IMR-90 (cell line): ENCODE measurements around the gene SOX8. TPM values are rescaled to one million over a fixed set of nuclear protein-coding genes. Genes with fewer than 3 reads are reported as not detected.

ENCODE experiments used
- ATAC-seq: fragments of 200-7000 bp; cut with Tn5 transposase; 2 replicates; pipeline ENCODE4 v1.9.1; 2020; ENCODE audit warnings: low read depth, mild to moderate bottlenecking, moderate library complexity
- BruUV-seq: library from RNA; stranded (reverse); fragments of 400-500 nt; replicated peaks from 2 replicates; lab custom pipeline; 2021; lab: Mats Ljungman, UMichigan
- CTCF ChIA-PET: fragments of 300-600 bp; formaldehyde crosslinking; extraction: SDS; loops from one replicate; lab custom pipeline; 2021; ENCODE audit warnings: antibody characterized with exemption; lab: Yijun Ruan, JAX
- POLR2A ChIA-PET: fragments of 300-600 bp; sonication (Branson Sonifier 250); formaldehyde crosslinking; loops from one replicate; lab custom pipeline; 2022; ENCODE audit warnings: antibody characterized with exemption; ENCODE audit not compliant: unreplicated experiment; lab: Charles Lee
- DNase-seq: peaks from one replicate; pipeline ENCODE4 v3.0.0; 2013
- H2AFZ ChIP-seq: replicated peaks from 2 replicates; pipeline ENCODE3; 2013; ENCODE audit warnings: low read length, mild to moderate bottlenecking; ENCODE audit not compliant: poor library complexity
- H2AK5ac ChIP-seq: 2 replicates; pipeline ENCODE4 v1.6.1; 2013; ENCODE audit warnings: low read depth, low read length, inconsistent platforms
- H2AK9ac ChIP-seq: replicated peaks from 2 replicates; pipeline ENCODE3; 2013; ENCODE audit warnings: mild to moderate bottlenecking, low read depth, low read length, moderate library complexity; ENCODE audit not compliant: poor library complexity
- H2BK120ac ChIP-seq: 2 replicates; pipeline ENCODE4 v1.6.1; 2013; ENCODE audit warnings: low read depth, low read length, inconsistent platforms
- H2BK15ac ChIP-seq: 3 replicates; pipeline ENCODE4 v1.6.1; 2013; ENCODE audit warnings: low read depth, low read length, inconsistent platforms
- H2BK20ac ChIP-seq: 2 replicates; pipeline ENCODE4 v1.6.1; 2013; ENCODE audit warnings: low read depth, mild to moderate bottlenecking, inconsistent platforms, low read length, moderate library complexity
- H2BK5ac ChIP-seq: 2 replicates; pipeline ENCODE4 v1.6.1; 2013; ENCODE audit warnings: mild to moderate bottlenecking, low read depth, low read length, inconsistent platforms; ENCODE audit not compliant: poor library complexity, severe bottlenecking
- H3K14ac ChIP-seq: replicated peaks from 2 replicates; pipeline ENCODE4 v1.6.1; 2013; ENCODE audit warnings: low read depth, low read length, inconsistent platforms
- H3K18ac ChIP-seq: 2 replicates; pipeline ENCODE4 v1.6.1; 2013; ENCODE audit warnings: low read depth, low read length, control low read depth
- H3K23ac ChIP-seq: 2 replicates; pipeline ENCODE4 v1.6.1; 2013; ENCODE audit warnings: low read depth, low read length, inconsistent platforms
- H3K27ac ChIP-seq: 2 replicates; pipeline ENCODE4 v1.5.1; 2013; ENCODE audit warnings: mild to moderate bottlenecking, control low read depth, low read length; ENCODE audit not compliant: insufficient read depth
- H3K27me3 ChIP-seq: 2 replicates; pipeline ENCODE4 v1.6.1; 2013; ENCODE audit warnings: low read length; ENCODE audit not compliant: control insufficient read depth, insufficient read depth
- H3K36me3 ChIP-seq: 2 replicates; pipeline ENCODE4 v1.6.1; 2013; ENCODE audit warnings: low read length, mixed read lengths; ENCODE audit not compliant: control insufficient read depth, insufficient read depth
- H3K4ac ChIP-seq: 2 replicates; pipeline ENCODE4 v1.6.1; 2013; ENCODE audit warnings: low read depth, low read length, inconsistent platforms
- H3K4me1 ChIP-seq: 2 replicates; pipeline ENCODE4 v1.6.1; 2013; ENCODE audit warnings: low read length, mixed read lengths; ENCODE audit not compliant: control insufficient read depth, insufficient read depth
- H3K4me2 ChIP-seq: 2 replicates; pipeline ENCODE4 v1.6.1; 2013; ENCODE audit warnings: low read depth, mild to moderate bottlenecking, control low read depth, low read length, moderate library complexity
- H3K4me3 ChIP-seq: 2 replicates; pipeline ENCODE4 v1.5.1; 2013; ENCODE audit warnings: low read depth, mild to moderate bottlenecking, control low read depth, low read length, moderate library complexity; ENCODE audit not compliant: insufficient read depth
- H3K56ac ChIP-seq: 2 replicates; pipeline ENCODE4 v1.6.1; 2013; ENCODE audit warnings: low read length, inconsistent platforms; ENCODE audit not compliant: insufficient read depth; ENCODE audit errors: extremely low read depth
- H3K79me1 ChIP-seq, 2 experiments: 2 replicates each; pipeline ENCODE4 v1.6.1; 2013; ENCODE audit warnings: low read length in 2 of 2, inconsistent platforms in 1 of 2, low read depth in 1 of 2
- H3K9ac ChIP-seq: 2 replicates; pipeline ENCODE4 v1.6.1; 2013; ENCODE audit warnings: low read depth, low read length, control low read depth
- H3K9me1 ChIP-seq: 2 replicates; pipeline ENCODE4 v1.6.1; 2013; ENCODE audit warnings: low read length, inconsistent platforms; ENCODE audit not compliant: insufficient read depth
- H3K9me3 ChIP-seq: 2 replicates; pipeline ENCODE4 v1.6.1; 2013; ENCODE audit warnings: low read length; ENCODE audit not compliant: control insufficient read depth, insufficient read depth
- H4K20me1 ChIP-seq: 2 replicates; pipeline ENCODE4 v1.6.1; 2013; ENCODE audit warnings: low read length, inconsistent platforms; ENCODE audit not compliant: insufficient read depth
- H4K5ac ChIP-seq: 2 replicates; pipeline ENCODE4 v1.6.1; 2013; ENCODE audit warnings: mild to moderate bottlenecking, low read depth, low read length, control low read depth
- H4K8ac ChIP-seq, 2 experiments: 2 replicates each; pipeline ENCODE4 v1.6.1; 2013; ENCODE audit warnings: low read depth in 2 of 2, low read length in 2 of 2, control low read depth in 1 of 2, inconsistent platforms in 1 of 2
- H4K91ac ChIP-seq: 2 replicates; pipeline ENCODE4 v1.6.1; 2013; ENCODE audit warnings: low read depth, low read length, inconsistent platforms; ENCODE audit not compliant: insufficient read depth
- BHLHE40 ChIP-seq: fragments of 150-350 bp; IDR thresholded peaks from 2 replicates; pipeline ENCODE4 v1.6.1; 2016; ENCODE audit warnings: mild to moderate bottlenecking, low read depth, low read length
- CEBPB ChIP-seq: IDR thresholded peaks from 2 replicates; pipeline ENCODE4 v1.6.1; 2012; ENCODE audit warnings: low read depth, low read length, improper control_type of control experiment
- CHD1 ChIP-seq: IDR thresholded peaks from 2 replicates; pipeline ENCODE4 v1.6.1; 2012; ENCODE audit warnings: low read depth, low read length, improper control_type of control experiment
- NFE2L2 ChIP-seq: fragments of 150-350 bp; IDR thresholded peaks from 2 replicates; pipeline ENCODE4 v1.6.1; 2016; ENCODE audit warnings: low read depth, mild to moderate bottlenecking, low read length
- WGBS, 2 experiments: methylation state at CpG; one replicate each; pipeline versions ENCODE4 v1.1.5 to v1.1.7; 2013; ENCODE audit warnings: missing lambda C conversion rate in 2 of 2; ENCODE audit not compliant: insufficient read length in 1 of 2; ENCODE audit errors: extremely low coverage in 2 of 2; 5-methylcytosine and 5-hydroxymethylcytosine counted together
- dilution Hi-C: fragments of 300-500 bp; cut with HindIII; formaldehyde crosslinking; loops from one replicate; pipeline ENCODE4 v1.14.3; 2018; ENCODE audit warnings: low sequenced_read_pairs; ENCODE audit not compliant: unreplicated experiment
- in situ Hi-C: fragments of 300-500 bp; cut with MboI; formaldehyde crosslinking; loops from 3 replicates; pipeline ENCODE4 v1.14.3; 2019; ENCODE audit warnings: low sequenced_read_pairs, inconsistent platforms, mixed read lengths
- intact Hi-C: fragments of 100-400 bp; cut with micrococcal nuclease; formaldehyde crosslinking; loops from 2 replicates; pipeline ENCODE4 v1.10.0; 2022
- polyA plus RNA-seq, 3 experiments: library from polyadenylated mRNA; depleted of rRNA; stranded (reverse); fragments of >200 nt; gene quantifications; 2 replicates each; pipeline ENCODE4 v1.2.3, GENCODE V29; 2012; ENCODE audit warnings: low replicate concordance in 1 of 3
- total RNA-seq: library from RNA; depleted of rRNA; stranded (reverse); fragments of >200 nt; gene quantifications from 2 replicates; pipeline ENCODE4 v1.2.3, GENCODE V29; 2012
- TF ChIP-seq, protein P1 (sequence below): fragments of 150-350 bp; IDR thresholded peaks from 2 replicates; pipeline ENCODE4 v1.6.1; 2017; ENCODE audit warnings: mild to moderate bottlenecking, antibody characterized with exemption, low read length, low read depth

SOX8 gene
- total and polyA plus RNA-seq, 2 of the 4 experiments (the other 2 are of a cell fraction), result under 0.01 to 0.26 TPM

DNA sequence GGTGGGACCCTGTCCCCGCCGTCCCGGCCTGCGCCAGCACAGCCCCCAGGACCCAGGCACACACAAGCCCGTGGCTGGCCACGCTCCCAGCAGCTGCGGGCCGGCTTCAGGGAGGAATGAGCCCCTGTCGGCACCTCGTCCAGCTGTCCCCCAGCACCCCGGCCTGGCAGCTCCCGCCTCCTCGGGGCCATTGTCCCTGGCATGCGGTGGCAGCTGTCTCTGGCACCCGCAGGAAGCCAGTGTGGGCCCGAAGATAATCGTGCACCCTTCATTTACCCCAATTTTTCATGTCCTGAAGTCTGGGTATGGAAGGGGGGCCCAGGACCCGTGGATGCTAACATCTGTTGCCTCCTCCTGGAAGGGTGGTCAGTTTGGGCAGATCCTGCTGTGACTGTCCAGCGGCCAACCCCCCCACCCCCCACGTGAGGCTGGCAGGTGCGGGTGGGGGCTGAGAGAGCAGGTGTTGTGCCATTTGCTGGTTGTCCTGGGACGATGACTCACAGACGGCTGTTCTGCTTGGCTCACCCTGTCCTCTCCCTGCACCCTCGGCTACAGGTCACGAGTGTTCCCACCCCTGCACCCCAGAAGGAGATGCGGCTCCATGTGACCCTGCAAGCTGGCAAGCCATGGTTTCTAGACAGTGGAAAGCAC, 6.8 kb upstream of the SOX8 start:
- Histone ChIP-seq H2AK9ac (no peak overlapping the region), H2BK5ac (no peak overlapping the region), H3K79me1 (peaks cover 2 to 5% of the 10 kb centered on the region in 2 experiments), H3K14ac (no peak overlapping the region), H2BK20ac (no peak overlapping the region), H3K4me3 (no peak overlapping the region), H4K91ac (no peak overlapping the region), H3K4ac (no peak overlapping the region), H3K18ac (no peak overlapping the region), H2AFZ (peak overlapping the region; percentile 32), H3K56ac (no peak overlapping the region), H3K27me3 (peaks cover 62% of the 10 kb centered on the region), H3K23ac (no peak overlapping the region), H3K4me1 (peaks cover 3% of the 10 kb centered on the region), H3K9ac (no peak overlapping the region), H2BK15ac (no peak overlapping the region), H2AK5ac (no peak overlapping the region), H2BK120ac (no peak overlapping the region), H3K36me3 (no peaks in the 10 kb centered on the region), H4K8ac (no peak overlapping the region), H3K9me1 (peaks cover under 1% of the 10 kb centered on the region; the same call in 1 of the 2 replicates), H3K4me2 (no peak overlapping the region), H4K20me1 (no peaks in the 10 kb centered on the region; the same call in 1 of the 2 replicates), H4K5ac (no peak overlapping the region), H3K9me3 (peaks cover 7% of the 10 kb centered on the region; the same call in 1 of the 2 replicates), H3K27ac (no peak overlapping the region)
- TF ChIP-seq, protein P1, sequence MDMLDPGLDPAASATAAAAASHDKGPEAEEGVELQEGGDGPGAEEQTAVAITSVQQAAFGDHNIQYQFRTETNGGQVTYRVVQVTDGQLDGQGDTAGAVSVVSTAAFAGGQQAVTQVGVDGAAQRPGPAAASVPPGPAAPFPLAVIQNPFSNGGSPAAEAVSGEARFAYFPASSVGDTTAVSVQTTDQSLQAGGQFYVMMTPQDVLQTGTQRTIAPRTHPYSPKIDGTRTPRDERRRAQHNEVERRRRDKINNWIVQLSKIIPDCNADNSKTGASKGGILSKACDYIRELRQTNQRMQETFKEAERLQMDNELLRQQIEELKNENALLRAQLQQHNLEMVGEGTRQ, result no peak
- TF ChIP-seq CEBPB (no peak), BHLHE40 (no peak), NFE2L2 (no peak), CHD1 (no peak)
- no peak for ATAC-seq
- ChIA-PET POLR2A (no interaction called here), CTCF (no interaction called here)
- DNase-seq, result no peak
- dilution Hi-C loops (no loop called here), in situ Hi-C loops (no loop called here), intact Hi-C loops (no loop called here)
- BruUV-seq, result no TSS peak
- WGBS, 2 experiments, result 32% methylated on average over 3 of the region's 26 CpGs; no CpG with 5 or more reads in 1 of the 2 experiments
